Mucosa of descending colon (tissue), 3 donors: ENCODE measurements around the gene FRMD4A. TPM values are rescaled to one million over a fixed set of nuclear protein-coding genes. Genes with fewer than 3 reads are reported as not detected.
A peak's percentile ranks its signal among the peaks of the same experiment; 100 is the strongest.
"Not testable (repeated sequence)": the region's sequence is repeated elsewhere in the genome, so short reads cannot be mapped to it uniquely, and the experiment has no call there.

Experiments used
- ATAC-seq: fragments of 200-7000 bp; cut with Tn5 transposase; one replicate; pipeline ENCODE4 v1.9.1; 2020; ENCODE audit warnings: mild to moderate bottlenecking, moderate library complexity
- DNase-seq, 3 donors: peaks; one replicate each; pipeline ENCODE4 v3.0.0-alpha.2; 2020
- H3K36me3 ChIP-seq: fragments of 200-600 bp; one replicate; pipeline ENCODE4 v1.8.0; 2021; ENCODE audit warnings: low read depth, mild to moderate bottlenecking
- H3K4me1 ChIP-seq: fragments of 200-600 bp; one replicate; pipeline ENCODE4 v1.8.0; 2021; ENCODE audit warnings: low read depth, mild to moderate bottlenecking
- H3K4me3 ChIP-seq: fragments of 200-600 bp; one replicate; pipeline ENCODE4 v1.8.0; 2021; ENCODE audit warnings: mild to moderate bottlenecking
- H3K9me3 ChIP-seq: fragments of 200-600 bp; one replicate; pipeline ENCODE4 v1.8.0; 2021; ENCODE audit warnings: mild to moderate bottlenecking
- intact Hi-C, 2 donors: fragments of 100-400 bp; cut with DNase I in 1 of 2; cut with micrococcal nuclease in 1 of 2; formaldehyde crosslinking; loops; one replicate each; pipeline versions ENCODE4 v1.11.0 to v1.11.1; 2022; cut with DNase I, micrococcal nuclease
- total RNA-seq, 3 donors: library from RNA; stranded (reverse); fragmentation: NEBNext Ultra II Directional in 2 of 3; extraction: Animal tissue kit (Norgen Biotek cat#: 25700) in 2 of 3; gene quantifications; one replicate each; pipeline versions ENCODE4 v1.2.1 to v1.2.4, GENCODE V29; 2021 to 2023
- TF ChIP-seq, protein P1 (sequence below): fragments of 200-600 bp; IDR thresholded peaks from one replicate; pipeline ENCODE4 v1.8.0; 2022; ENCODE audit warnings: antibody characterized with exemption, mild to moderate bottlenecking
- donor health status: DM: no; HTN: no; CAD: no; lungs with moderate emphysema.
- donor health status: DM: no; HTN: no; CAD: no.
- donor health status: DM: no; HTN: yes; CAD: no.

The FRMD4A gene
- total RNA-seq, 3 donors from 2014 or later = 9.8 to 40.6 (median 17.2) TPM

DNA sequence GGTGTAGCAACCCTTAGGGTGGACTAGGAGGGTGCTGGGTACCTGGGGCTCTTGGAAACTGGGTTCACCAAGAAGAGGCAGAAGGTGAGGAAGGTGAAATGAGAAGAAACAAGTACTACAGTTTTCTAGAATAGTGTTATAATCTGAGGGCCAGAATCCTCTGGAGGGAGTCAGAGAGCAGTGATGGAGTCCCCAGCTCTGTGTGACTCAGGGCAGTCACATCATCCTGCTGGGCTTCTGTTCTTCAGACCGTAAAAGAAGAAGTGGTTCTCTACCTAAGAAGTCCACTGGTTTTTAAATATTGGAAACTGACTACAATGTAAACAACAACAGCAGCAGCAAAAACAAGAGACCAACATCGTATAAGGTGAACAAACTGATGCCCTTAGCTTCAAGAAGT is 546.7 kb downstream of the FRMD4A start:
- H3K36me3 ChIP-seq = no peaks in the 10 kb centered on the region
- intact Hi-C loops = loop anchor here in 1 of 2 donors (10.0 kb wide), 1 partner anchor 311 kb away; no protein-coding TSS in a partner anchor
- no peaks in the 10 kb centered on the region for H3K9me3 ChIP-seq
- H3K4me1 ChIP-seq = peaks cover 10% of the 10 kb centered on the region
- DNase-seq = peak in 1 of 3 donors; percentile 37
- peak; percentile 55 for ATAC-seq
- TF ChIP-seq, protein P1, sequence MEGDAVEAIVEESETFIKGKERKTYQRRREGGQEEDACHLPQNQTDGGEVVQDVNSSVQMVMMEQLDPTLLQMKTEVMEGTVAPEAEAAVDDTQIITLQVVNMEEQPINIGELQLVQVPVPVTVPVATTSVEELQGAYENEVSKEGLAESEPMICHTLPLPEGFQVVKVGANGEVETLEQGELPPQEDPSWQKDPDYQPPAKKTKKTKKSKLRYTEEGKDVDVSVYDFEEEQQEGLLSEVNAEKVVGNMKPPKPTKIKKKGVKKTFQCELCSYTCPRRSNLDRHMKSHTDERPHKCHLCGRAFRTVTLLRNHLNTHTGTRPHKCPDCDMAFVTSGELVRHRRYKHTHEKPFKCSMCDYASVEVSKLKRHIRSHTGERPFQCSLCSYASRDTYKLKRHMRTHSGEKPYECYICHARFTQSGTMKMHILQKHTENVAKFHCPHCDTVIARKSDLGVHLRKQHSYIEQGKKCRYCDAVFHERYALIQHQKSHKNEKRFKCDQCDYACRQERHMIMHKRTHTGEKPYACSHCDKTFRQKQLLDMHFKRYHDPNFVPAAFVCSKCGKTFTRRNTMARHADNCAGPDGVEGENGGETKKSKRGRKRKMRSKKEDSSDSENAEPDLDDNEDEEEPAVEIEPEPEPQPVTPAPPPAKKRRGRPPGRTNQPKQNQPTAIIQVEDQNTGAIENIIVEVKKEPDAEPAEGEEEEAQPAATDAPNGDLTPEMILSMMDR = no peak
- no peak overlapping the region for H3K4me3 ChIP-seq

DNA sequence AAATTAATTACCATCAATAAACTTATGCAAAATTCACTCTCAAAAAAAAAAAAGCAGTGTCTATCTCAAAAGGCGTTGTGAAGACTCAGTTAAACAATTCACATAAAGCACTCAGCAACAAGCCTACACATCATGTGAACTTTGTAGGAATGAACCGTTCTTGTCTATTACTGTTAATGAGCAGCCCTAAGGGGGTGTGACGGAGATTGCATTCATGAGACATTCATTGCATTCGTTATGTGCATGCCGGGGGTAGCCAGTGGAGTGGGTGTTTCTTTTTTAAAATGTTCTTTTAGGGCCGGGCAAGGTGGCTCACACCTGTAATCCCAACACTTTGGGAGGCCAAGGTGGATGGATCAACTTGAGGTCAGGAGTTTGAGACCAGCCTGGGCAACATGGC is 551.0 kb downstream of the FRMD4A start:
- DNase-seq (no peak), ATAC-seq (no peak)
- no peaks in the 10 kb centered on the region for H3K9me3 ChIP-seq
- intact Hi-C loops = loop anchor here (5.0 to 10.0 kb wide), 2 partner anchors 117 to 315 kb away; no protein-coding TSS in a partner anchor
- H3K4me1 ChIP-seq = no peaks in the 10 kb centered on the region
- no peak overlapping the region for H3K4me3 ChIP-seq
- H3K36me3 ChIP-seq = no peaks in the 10 kb centered on the region
- TF ChIP-seq, protein P1 = no peak

- not testable (repeated sequence) for ATAC-seq, DNase-seq, H3K36me3 ChIP-seq, H3K4me3 ChIP-seq, H3K9me3 ChIP-seq, H3K4me1 ChIP-seq
- intact Hi-C loops = loop anchor here (5.0 kb wide), 1 partner anchor 116 kb away; no protein-coding TSS in a partner anchor
Observed at GRCh38 chr10:13778693-13778960, 552.1 kb downstream of the FRMD4A start.

GRCh38 chr10:13776861-13777311 is 553.8 kb downstream of the FRMD4A start:
- Histone ChIP-seq H3K9me3 (no peaks in the 10 kb centered on the region), H3K36me3 (no peaks in the 10 kb centered on the region), H3K4me1 (no peaks in the 10 kb centered on the region), H3K4me3 (no peak overlapping the region)
- intact Hi-C loops = loop anchor here (5.0 kb wide), 1 partner anchor 115 kb away; no protein-coding TSS in a partner anchor
- DNase-seq (no peak), ATAC-seq (no peak)
- TF ChIP-seq, protein P1 = no peak

GRCh38 chr10:13775786-13776775 is 554.6 kb downstream of the FRMD4A start:
- intact Hi-C loops = loop anchor here (5.0 kb wide), 1 partner anchor 114 kb away; no protein-coding TSS in a partner anchor
- Histone ChIP-seq H3K4me1 (no peaks in the 10 kb centered on the region), H3K9me3 (no peaks in the 10 kb centered on the region), H3K36me3 (no peaks in the 10 kb centered on the region), H3K4me3 (no peak overlapping the region)
- no peak for DNase-seq
- TF ChIP-seq, protein P1 = no peak
- no peak for ATAC-seq

- Histone ChIP-seq H3K4me3 (no peak overlapping the region), H3K4me1 (no peaks in the 10 kb centered on the region), H3K36me3 (no peaks in the 10 kb centered on the region), H3K9me3 (no peaks in the 10 kb centered on the region)
- intact Hi-C loops = no loop called here
- DNase-seq = no peak
- no peak for ATAC-seq
- TF ChIP-seq, protein P1 = no peak
Observed at GRCh38 chr10:13774303-13774893, 556.3 kb downstream of the FRMD4A start.
